ENCODE data around the gene TPM2.

The TPM2 gene

GRCh38 chr9:35673132-35674024 is 16.3 kb downstream of the TPM2 start, which contains the start of gene CA9:
CA9 (plus strand) TSS chr9:35673928; CDS start chr9:35673960, 32 bp downstream.
- H3K4me3 ChIP-seq (ENCODE audit: low read depth, low read length) = no peak within 1 kb of the TSS
- H3K9me3 ChIP-seq = no peaks in the 10 kb centered on the region
- TF ChIP-seq, protein P1, sequence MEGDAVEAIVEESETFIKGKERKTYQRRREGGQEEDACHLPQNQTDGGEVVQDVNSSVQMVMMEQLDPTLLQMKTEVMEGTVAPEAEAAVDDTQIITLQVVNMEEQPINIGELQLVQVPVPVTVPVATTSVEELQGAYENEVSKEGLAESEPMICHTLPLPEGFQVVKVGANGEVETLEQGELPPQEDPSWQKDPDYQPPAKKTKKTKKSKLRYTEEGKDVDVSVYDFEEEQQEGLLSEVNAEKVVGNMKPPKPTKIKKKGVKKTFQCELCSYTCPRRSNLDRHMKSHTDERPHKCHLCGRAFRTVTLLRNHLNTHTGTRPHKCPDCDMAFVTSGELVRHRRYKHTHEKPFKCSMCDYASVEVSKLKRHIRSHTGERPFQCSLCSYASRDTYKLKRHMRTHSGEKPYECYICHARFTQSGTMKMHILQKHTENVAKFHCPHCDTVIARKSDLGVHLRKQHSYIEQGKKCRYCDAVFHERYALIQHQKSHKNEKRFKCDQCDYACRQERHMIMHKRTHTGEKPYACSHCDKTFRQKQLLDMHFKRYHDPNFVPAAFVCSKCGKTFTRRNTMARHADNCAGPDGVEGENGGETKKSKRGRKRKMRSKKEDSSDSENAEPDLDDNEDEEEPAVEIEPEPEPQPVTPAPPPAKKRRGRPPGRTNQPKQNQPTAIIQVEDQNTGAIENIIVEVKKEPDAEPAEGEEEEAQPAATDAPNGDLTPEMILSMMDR (IDR thresholded peaks at IDR 0.05; ENCODE audit: low read depth, low read length) = no peak
- DNase-seq = no peak
- no peaks in the 10 kb centered on the region for H3K4me1 ChIP-seq
- no peaks in the 10 kb centered on the region for H3K27me3 ChIP-seq
- no peaks in the 10 kb centered on the region for H3K36me3 ChIP-seq

DNA sequence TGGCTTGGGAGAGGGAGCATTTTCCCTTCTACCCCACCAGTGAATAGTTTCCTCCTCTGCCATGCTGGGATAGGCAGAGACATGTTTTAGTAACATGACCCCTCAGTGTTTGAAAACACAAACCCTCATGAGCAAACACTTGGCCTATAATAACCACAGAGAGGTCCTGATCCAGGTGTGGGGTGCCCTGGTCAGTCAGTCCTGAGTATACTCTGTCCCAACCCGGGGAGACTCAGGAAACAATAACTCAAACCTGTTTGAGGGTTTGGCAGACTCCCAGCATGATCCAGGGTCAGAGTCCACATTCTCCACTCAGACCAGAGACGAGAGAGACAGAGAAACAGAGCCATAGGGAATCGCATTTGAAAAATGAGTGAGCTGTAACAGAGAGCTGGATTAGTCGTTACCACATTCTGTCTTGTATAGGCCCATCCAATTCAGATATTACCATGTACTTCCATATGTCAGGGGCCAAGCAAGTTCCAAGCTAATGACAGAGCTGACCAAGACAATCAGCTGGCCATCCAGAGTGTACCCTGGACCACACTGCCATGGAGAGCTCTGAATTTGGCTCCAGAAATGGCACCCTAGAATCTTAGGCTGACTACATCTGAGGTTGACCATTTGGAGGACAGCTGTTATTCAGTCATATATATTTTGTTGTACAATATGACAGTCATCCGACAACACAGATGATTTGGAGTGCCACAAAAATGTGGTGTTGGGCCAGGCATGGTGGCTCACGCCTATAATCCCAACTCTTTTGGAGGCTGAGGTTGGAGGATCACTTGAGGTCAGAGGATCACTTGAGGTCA is 20.2 kb downstream of the TPM2 start:
- no peak overlapping the region for H3K4me3 ChIP-seq (ENCODE audit: low read depth, low read length)
- no peaks in the 10 kb centered on the region for H3K36me3 ChIP-seq
- no peak for DNase-seq
- H3K4me1 ChIP-seq = no peaks in the 10 kb centered on the region
- no peaks in the 10 kb centered on the region for H3K27me3 ChIP-seq
- H3K9me3 ChIP-seq = no peaks in the 10 kb centered on the region
- TF ChIP-seq, protein P1 (IDR thresholded peaks at IDR 0.05; ENCODE audit: low read depth, low read length) = no peak

GRCh38 chr9:35667939-35668338 is 21.8 kb downstream of the TPM2 start:
- Histone ChIP-seq H3K27me3 (no peaks in the 10 kb centered on the region), H3K4me1 (no peaks in the 10 kb centered on the region), H3K9me3 (no peaks in the 10 kb centered on the region), H3K36me3 (no peaks in the 10 kb centered on the region), H3K4me3 (ENCODE audit: low read depth, low read length) (no peak overlapping the region)
- no peak for DNase-seq
- TF ChIP-seq, protein P1 (IDR thresholded peaks at IDR 0.05; ENCODE audit: low read depth, low read length) = no peak

- no peaks in the 10 kb centered on the region; the same call in 1 of the 2 replicates for H3K36me3 ChIP-seq
- TF ChIP-seq, protein P1 (IDR thresholded peaks at IDR 0.05; ENCODE audit: low read depth, low read length) = no peak
- no peaks in the 10 kb centered on the region for H3K27me3 ChIP-seq
- no peak overlapping the region for H3K4me3 ChIP-seq (ENCODE audit: low read depth, low read length)
- no peak for DNase-seq
- H3K9me3 ChIP-seq = no peaks in the 10 kb centered on the region
- no peaks in the 10 kb centered on the region for H3K4me1 ChIP-seq
These were observed 23.2 kb downstream of the TPM2 start for GRCh38 chr9:35666549-35666948.

DNA sequence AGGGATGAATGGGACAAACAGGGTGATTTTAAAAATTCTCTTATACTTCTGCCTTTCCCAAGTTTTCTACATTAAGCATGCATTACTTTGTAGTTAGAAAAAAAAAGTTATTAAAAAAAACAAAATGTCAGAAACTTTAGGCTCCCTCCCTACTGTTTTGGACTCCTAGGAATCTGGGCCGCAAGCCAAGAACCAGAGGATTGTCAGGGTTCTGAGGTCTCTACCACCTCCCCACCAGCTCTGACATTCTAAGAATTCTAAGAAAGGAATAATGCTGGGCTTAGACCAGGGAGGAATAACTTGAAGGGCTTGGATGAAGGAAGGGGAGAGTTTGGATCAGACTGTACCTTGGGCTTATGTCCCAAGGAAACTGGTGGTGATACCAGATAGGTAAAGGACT is 23.7 kb downstream of the TPM2 start:
- no peaks in the 10 kb centered on the region for H3K9me3 ChIP-seq
- H3K4me3 ChIP-seq (ENCODE audit: low read depth, low read length) = no peak overlapping the region
- no peak for DNase-seq
- H3K4me1 ChIP-seq = no peaks in the 10 kb centered on the region
- H3K27me3 ChIP-seq = no peaks in the 10 kb centered on the region
- TF ChIP-seq, protein P1 (IDR thresholded peaks at IDR 0.05; ENCODE audit: low read depth, low read length) = no peak
- no peaks in the 10 kb centered on the region; the same call in none of the 2 replicates for H3K36me3 ChIP-seq

Data from BE2C (cell line).